K562 (cell line): ENCODE results near the gene FBL. TPM values are rescaled to one million over a fixed set of nuclear protein-coding genes. Genes with fewer than 3 reads are reported as not detected.

Experiments
- ELF1 ChIP-seq: fragments of 200-800 bp; sonication (Bioruptor generic); IDR thresholded peaks from 2 replicates; pipeline ENCODE4 v1.6.1; 2016; ENCODE audit warnings: missing genetic modification characterization, missing compliant biosample characterization
- THAP12 ChIP-seq: fragments of 250-450 bp; sonication (Bioruptor Pico); IDR thresholded peaks from 2 replicates; pipeline ENCODE4 v1.9.0; 2021; ENCODE audit warnings: mild to moderate bottlenecking, inconsistent platforms
- ZNF23 ChIP-seq: fragments of 250-450 bp; sonication (Bioruptor Pico); IDR thresholded peaks from 2 replicates; pipeline ENCODE4 v1.4.0; 2020; ENCODE audit warnings: mild to moderate bottlenecking
- ZNF609 ChIP-seq: sonication (generic); formaldehyde crosslinking; IDR thresholded peaks from 2 replicates; pipeline ENCODE4 v1.8.1; 2023; ENCODE audit warnings: missing genetic modification reagents, mild to moderate bottlenecking, borderline replicate concordance
- ZNF77 ChIP-seq: fragments of 250-450 bp; sonication (Bioruptor Pico); IDR thresholded peaks from 2 replicates; pipeline ENCODE4 v1.5.0; 2020
- polyA plus RNA-seq, 8 experiments: library from polyadenylated mRNA; depleted of rRNA in 4 of 8; stranded (reverse) in 5 of 8; unstranded in 3 of 8; fragments of >200 nt; fragmentation: Nextera tagmentation in 2 of 8; fragmentation: Illumina TruSeq in 1 of 8; extraction: Ambion mirVana in 2 of 8; extraction: Trizol in 1 of 8; gene quantifications; 2 replicates each; pipeline versions ENCODE4 v1.2.1 to v1.2.3, GENCODE V29; 2011 to 2014; ENCODE audit warnings: inconsistent platforms in 1 of 8, missing spikeins in 1 of 8
- total RNA-seq, 7 experiments: library from RNA; depleted of rRNA in 6 of 7; stranded (reverse); fragments of >200 nt in 6 of 7; fragmentation: Illumina TruSeq in 2 of 7; extraction: Trizol in 2 of 7; gene quantifications; 2 replicates each; pipeline versions ENCODE4 v1.2.1 to v1.2.3, GENCODE V29; 2011 to 2021; ENCODE audit warnings: low replicate concordance in 1 of 7
- TF ChIP-seq, protein P1 (sequence below): fragments of 450-650 bp; IDR thresholded peaks from one replicate; pipeline ENCODE4 v1.6.1; 2018; ENCODE audit warnings: mild to moderate bottlenecking, moderate library complexity; ENCODE audit not compliant: partially characterized antibody
- TF ChIP-seq, protein P2 (sequence below): fragments of 250-450 bp; sonication (Bioruptor Pico); IDR thresholded peaks from 2 replicates; pipeline ENCODE4 v1.4.0; 2020; ENCODE audit warnings: mild to moderate bottlenecking, moderate library complexity
- TF ChIP-seq, protein P3 (sequence below), 3 experiments: fragments of 200-800 bp in 1 of 3; sonication (Bioruptor generic) in 1 of 3; sonication (generic) in 1 of 3; formaldehyde crosslinking in 1 of 3; IDR thresholded peaks; 2 replicates each; pipeline versions ENCODE4 v1.6.1 to v1.8.0; 2016 to 2022; ENCODE audit warnings: mild to moderate bottlenecking in 2 of 3, missing compliant biosample characterization in 2 of 3, missing genetic modification characterization in 2 of 3, missing genetic modification reagents in 1 of 3

FBL gene
- total and polyA plus RNA-seq, 9 of the 15 experiments (the other 6 are each of a cell fraction or from before 2014, with no cell fraction given), result 201 to 1,696 (median 696) TPM

DNA sequence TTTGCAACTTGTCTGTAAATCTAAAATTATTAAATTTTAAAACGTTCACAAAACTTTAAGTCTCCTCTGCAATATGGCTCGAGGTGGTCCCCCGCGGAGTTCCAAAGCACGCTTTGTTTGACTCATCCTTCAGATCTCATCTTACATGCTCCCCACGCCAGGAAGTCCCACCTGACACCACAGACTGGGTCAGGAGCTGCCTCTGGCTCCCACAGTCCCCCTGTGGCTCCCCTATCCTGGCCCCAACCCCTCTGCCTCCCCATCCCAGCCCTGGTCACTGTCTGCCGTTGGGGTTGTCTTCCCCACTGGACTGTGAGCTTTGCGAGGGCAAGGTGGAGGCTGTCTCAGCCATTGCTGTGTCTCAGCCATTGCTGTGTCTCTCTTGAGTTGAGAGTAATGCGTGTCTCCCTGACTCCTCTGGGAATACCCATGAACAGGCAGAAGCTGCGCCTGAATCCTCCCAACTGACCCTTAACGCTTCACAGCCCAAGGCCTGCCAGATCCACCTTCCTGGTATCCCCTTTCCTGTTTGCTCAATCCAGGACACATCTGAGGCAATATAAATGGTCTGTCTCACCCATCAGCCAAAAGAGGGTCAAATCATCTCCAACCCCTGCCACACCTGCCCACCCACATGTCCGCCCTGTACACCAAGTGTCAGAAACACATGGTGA is 28.2 kb downstream of the FBL start (continued):
- no peak for TF ChIP-seq ZNF609
- no peak for TF ChIP-seq ZNF23 (CRISPR knock-in tag)
- TF ChIP-seq, protein P1, sequence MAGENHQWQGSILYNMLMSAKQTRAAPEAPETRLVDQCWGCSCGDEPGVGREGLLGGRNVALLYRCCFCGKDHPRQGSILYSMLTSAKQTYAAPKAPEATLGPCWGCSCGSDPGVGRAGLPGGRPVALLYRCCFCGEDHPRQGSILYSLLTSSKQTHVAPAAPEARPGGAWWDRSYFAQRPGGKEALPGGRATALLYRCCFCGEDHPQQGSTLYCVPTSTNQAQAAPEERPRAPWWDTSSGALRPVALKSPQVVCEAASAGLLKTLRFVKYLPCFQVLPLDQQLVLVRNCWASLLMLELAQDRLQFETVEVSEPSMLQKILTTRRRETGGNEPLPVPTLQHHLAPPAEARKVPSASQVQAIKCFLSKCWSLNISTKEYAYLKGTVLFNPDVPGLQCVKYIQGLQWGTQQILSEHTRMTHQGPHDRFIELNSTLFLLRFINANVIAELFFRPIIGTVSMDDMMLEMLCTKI, result no peak
- TF ChIP-seq, protein P2, sequence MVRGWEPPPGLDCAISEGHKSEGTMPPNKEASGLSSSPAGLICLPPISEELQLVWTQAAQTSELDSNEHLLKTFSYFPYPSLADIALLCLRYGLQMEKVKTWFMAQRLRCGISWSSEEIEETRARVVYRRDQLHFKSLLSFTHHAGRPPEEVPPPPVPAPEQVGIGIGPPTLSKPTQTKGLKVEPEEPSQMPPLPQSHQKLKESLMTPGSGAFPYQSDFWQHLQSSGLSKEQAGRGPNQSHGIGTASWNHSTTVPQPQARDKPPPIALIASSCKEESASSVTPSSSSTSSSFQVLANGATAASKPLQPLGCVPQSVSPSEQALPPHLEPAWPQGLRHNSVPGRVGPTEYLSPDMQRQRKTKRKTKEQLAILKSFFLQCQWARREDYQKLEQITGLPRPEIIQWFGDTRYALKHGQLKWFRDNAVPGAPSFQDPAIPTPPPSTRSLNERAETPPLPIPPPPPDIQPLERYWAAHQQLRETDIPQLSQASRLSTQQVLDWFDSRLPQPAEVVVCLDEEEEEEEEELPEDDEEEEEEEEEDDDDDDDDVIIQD, result no peak
- TF ChIP-seq ELF1, result no peak
- no peak for TF ChIP-seq THAP12 (CRISPR knock-in tag)
- TF ChIP-seq, protein P3, sequence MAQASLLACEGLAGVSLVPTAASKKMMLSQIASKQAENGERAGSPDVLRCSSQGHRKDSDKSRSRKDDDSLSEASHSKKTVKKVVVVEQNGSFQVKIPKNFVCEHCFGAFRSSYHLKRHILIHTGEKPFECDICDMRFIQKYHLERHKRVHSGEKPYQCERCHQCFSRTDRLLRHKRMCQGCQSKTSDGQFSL (CRISPR knock-in tag; IDR thresholded peaks at IDR 0.05), result no peak
- TF ChIP-seq, protein P3 (tag; IDR thresholded peaks at IDR 0.05), result no peak
- no peak for TF ChIP-seq ZNF77
